Inflammatory macrophage (primary cell): ENCODE data around the gene RBBP5.

ENCODE experiments used
- DNase-seq, 2 donors: peaks; one replicate each; pipeline ENCODE4 v3.0.0-alpha.2; 2020 to 2022

The RBBP5 gene

DNA sequence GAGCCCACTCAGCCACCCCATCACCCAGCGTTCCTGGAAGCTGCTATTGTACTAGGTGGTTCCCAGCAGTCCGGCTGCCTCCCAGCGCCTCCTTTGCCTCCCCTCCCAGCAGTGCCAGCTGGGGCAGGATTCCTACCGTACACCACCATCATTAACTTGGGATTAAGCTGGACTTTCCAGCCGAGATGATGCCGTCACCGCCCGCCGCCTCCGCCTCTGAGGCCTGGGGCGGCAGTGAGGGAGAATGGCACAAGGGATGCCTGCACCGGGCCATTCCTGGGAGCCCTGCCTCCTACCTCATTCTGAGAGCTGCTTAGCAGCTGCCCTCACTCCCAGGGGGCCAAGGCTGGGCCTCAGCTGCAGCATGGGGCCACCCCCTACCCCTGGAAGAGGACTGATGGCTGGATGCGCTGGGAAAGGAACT, 65.6 kb downstream of the RBBP5 start:
- DNase-seq: no peak

DNA sequence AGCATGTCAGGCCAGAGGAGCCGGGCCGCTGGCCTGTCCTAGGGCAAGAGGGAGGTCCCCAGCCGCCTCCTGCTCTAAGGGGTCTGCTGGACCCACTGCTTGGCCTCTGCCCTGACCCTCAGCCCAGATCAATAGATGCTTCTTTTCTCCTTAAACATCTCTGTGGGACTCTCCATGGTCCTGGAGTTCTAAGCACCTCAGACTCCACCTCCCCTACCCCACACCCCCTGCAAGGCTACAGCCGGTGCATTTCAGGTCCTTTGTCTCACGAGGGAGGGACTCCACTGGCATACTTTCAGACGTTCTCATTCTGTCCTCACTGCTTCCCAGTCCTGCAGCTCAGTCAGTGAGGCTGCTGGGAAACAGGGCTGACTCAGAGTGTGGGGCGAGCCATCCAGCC, 67.8 kb downstream of the RBBP5 start:
- DNase-seq: no peak

DNA sequence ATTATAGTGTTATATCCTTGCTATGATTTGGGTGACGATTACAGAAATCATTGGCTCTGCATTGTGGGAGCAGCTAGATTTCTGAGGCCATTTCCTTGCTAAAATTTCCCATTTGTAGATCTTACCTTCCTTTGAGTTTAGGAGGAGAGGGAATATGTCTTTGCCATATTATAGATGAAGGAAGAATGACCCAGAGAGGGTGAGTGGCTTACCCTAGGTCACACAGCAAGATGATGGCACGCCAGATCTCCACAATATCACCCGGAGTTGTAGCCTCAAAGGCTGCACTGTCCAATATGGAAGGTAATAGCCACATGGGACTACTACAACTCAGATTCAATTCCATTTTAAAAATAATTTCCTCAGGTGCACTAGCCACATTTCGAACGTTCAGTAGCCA, 68.5 kb downstream of the RBBP5 start:
- no peak for DNase-seq

DNA sequence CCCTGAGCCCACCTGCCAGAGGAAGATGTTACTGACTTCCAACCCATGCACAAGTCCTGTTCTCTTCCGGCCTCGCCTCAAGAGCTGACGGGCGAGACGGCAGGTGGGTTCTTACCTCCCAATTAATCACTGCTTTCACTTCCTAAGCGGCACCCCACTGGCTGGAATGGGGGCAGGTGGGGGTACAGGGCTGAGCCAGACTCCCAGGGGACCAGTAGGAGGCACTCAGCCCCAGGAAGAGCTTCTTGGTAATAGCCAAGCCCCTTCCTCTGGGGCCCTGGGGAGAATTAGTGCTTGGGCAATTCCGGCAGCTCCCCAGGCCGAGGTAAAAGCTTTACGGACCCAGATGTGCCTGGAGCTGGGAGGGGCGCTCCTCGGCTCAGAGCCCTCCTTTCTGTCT, 69.1 kb downstream of the RBBP5 start:
- DNase-seq: no peak

DNA sequence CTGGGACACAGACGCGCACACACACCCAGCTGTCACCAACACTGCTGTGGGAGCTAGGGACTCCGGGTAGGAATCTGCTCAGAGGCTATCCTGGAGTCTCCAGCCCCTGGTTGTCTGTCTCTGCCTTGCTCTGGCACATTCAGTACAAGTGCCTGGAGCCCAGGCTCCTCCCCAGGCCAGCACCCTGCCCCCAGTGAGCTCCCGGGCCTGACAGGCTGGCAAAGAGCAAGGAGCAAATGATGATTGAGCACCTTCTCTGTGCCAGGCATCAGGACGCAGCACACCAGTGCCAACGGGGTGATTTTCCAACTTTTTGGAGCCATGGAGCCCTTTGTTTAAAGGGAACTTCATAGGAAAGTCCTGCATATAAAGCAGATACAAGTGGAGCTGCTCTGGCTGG, 72.3 kb downstream of the RBBP5 start:
- no peak for DNase-seq

DNA sequence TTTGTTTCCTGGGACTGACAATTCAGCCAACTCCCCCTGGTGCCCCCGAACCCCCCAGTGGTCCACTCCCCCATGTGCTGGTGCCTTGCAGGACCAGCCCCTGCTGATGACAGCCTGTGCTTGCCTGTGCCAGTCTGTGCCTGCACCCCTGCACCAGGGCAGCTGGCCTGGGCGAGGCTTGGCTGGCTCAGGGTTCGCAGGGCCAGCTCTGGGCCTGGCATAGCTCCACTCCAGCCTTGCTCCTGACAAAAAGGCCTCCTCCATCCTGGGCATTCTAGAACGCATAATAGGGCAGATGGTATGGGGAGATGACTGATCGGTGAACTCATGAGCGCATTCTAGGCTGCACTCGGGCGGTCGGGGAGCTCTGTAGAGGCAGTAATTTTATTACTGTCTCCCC, 73.4 kb downstream of the RBBP5 start:
- no peak for DNase-seq

DNA sequence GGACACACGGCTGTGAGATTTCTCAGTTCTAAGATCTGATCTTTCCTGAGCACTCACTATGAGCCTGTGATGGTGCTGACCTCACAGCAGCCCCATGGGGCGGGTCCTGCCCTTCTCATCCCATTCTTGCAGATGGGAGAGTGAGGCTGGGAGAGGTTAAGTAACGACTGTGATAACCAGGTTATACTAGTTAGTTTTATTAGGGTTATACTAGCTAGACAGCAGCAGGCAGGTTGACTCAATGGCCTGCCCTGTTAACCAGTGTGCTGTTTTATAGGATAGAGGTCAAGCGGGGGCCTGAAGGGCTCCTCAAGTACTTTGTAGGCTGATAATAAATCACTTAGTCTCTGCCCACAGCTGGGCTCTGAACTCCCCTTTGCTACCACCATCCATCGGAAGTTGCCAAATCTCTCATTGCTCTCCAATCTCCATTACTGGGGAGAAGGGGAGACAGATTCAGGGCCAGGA, 74.0 kb downstream of the RBBP5 start:
- DNase-seq: no peak

DNA sequence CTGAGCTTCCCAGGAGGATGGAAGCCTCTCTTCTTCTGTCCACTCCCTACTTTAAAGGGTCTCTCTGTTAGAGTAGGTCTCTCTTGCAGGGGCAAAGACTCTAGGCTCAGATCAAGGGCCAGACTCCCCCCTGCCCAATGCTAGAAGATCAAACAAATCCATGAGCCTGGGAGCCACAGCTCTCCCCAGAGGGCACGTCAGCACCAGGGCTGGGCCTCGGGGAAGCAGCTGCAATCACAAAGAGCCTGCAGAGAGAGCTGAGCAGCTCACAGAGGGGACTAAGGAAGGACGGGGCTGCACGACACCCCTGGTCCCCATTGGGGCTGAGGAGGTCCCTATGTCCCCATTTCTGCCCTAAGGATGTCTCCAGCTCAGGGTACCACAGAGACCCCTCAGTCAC, 74.9 kb downstream of the RBBP5 start:
- no peak for DNase-seq

DNA sequence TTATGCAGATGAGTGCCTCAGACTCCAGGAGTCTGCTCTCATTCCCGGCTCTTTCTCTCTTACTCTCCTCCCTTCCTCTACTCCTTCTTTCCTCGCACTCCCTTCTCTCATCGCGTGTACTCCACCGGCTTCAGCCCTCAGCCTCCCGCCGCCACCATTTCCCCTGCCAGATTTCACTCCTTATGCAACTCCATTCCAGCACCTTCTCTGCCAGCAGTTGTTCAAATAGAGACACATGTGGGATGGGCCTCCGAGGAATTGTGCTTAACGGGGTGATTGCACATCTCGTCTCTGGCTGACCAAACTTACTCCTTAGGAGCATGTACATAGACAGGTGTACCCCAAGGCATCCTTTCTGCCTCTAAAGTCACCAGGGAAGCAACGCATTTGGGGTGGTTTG, 76.6 kb downstream of the RBBP5 start:
- DNase-seq: no peak

DNA sequence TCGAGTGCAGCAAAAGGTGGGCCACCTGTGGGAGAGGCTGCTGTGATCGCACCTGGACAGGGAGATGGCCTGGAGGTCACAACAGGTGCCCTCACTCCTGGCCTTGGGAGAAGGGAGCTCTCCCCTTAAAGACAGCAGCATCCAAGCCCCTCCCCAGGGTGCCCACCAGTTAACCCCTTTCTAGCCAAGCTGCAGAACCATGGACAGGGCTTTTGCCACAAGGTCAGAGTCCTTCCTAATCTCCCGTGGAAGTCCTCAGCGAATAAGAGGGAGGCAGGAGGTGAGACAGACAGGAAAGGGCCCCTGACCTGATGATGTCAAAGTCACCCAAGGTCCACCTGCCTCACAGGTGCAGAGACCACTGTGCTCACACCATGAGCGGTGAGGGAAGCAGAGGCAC, 77.0 kb downstream of the RBBP5 start:
- DNase-seq: no peak

DNA sequence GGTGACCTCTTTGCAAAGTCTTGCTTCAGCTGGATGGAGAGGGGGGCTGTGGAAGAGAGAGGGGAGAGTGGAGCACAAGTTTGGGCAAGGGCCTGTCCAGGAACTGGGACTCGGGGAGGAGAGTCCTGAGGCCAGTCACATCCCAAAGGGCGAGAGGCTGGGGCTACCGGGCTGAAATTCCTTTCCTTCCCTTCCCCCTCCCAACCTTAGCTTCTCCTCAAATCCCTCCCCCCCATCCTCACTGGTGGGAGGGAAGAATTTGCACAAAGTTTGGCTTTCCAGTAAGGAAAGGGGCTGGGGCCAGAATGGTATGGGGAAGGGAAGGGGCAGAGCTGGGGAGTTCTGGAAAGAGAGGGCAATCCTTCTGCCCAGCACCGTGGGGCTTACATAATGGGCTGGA, 77.9 kb downstream of the RBBP5 start:
- DNase-seq: no peak

DNA sequence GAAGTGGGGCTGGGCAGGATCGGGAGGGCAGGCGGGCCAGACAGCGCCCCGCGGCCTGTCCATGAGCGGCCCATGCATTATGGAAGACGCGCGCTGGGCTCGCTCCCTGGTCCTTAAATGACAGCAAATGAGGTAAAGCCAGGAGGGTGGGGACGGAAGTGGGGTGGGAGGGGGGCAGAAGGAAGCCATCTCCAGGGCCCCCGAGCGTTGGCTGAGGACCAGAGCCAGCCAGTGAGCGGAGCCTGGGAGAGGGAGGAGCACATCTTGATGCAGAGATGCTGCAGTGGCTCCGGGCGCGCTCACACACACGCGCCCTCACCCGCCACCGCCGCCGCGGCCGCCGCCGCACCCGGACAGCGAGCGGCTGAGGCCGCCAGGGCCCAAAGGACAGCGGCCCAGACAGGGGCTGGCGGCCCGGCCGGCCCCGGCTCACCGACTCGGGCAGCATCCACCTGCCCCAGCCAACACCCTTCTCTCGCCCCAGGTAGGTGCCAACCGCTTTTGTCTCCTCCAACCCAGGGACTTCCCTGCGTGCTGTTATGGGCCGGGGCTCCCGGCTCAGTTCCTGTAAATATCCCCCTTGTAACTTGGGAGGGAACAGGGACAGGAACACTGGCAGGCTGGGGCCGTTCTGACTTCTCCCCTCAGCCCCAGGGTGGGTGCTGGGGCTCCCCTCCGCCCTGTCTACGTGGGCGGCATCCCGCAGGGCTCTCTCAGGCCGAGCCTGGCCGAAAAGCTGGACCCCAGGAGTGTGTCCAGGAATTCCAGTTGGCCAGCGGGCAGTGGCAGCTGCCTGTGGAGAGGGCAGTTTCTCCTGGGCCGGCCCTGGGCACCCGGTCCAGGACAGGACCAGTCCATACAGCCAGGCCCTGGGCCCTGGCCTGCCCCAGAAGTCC, 78.6 kb downstream of the RBBP5 start, which contains the start of gene CNTN2:
TSS of gene CNTN2 (plus strand) at position 302 of the 896 bp plus-strand sequence. CDS start 9,974 bp downstream, outside the sequence.
- no peak for DNase-seq

DNA sequence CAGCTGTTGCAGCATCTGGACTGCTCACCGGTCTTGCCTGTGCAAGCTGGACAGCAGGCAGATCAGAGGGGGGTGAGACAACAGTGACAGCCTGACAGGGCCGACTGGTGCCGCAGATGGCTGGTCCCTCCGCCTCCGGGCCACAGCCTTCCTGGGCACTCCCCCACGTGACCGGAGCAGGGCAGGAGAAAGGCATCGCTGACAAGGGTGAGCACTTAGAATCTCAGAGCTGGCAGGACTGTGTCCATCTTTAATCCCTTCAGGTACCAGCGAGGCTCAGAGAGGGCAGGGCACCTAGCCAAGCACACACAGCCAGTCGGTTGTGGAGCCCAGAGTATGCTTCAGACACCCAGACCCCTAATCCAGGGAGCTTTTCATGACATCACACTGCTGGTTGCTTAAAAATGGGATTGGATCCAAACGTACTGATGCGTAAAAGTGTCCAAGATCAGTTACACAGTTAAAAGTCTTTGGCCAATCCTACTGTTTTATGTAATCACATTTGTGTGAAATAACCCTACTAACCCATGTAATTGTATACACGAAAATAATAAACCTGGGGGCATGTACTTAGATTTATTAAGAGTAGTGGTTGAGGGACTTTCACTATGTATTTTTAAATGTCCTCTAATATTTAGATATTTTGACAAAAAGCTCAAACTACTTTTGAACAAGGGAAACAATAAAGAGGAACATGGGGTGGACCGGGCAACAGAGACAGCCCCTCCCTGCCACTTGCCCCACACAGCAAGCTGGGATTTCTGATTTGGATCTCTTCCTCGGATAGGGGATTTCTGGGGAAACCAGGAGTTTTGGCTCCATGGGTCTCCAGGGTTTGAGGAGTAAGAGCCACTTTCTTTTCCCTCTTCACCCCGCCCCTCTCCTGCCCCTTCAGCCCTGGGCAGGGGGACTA, 79.5 kb downstream of the RBBP5 start:
- no peak for DNase-seq

DNA sequence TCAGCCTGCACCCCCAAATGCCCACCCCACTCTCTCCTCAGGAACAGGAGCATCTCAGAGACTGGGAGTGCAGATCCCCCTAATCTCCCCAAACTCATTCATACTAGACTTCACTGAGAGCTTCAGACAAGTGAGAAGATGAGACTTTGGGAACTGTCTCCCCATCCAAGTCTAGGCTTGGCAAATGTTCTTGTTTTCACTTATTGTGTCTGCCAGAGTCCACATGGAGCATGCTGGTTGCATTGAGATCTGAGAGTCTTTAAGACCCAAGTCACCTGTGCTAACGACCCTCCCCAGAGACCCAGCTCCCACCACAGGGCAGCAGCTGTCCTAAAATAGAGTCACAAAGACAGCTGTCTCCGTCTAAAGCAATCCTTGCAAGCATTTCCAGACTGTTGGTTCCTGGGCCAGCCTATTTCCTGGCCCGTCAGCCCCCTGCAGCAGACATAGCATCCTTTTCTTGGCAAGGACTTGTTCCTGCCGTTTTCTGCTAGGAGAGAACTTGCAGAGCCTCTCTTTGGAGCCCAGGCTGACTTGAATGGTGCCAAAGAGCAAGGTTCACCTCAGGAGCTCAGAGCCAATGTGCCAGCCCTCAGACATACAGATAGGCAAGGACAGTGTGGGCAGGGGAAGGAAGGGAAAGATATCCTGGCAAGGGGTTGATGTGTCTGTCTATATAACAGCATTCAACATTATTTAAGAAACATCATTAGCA, 80.6 kb downstream of the RBBP5 start:
- DNase-seq: no peak

DNA sequence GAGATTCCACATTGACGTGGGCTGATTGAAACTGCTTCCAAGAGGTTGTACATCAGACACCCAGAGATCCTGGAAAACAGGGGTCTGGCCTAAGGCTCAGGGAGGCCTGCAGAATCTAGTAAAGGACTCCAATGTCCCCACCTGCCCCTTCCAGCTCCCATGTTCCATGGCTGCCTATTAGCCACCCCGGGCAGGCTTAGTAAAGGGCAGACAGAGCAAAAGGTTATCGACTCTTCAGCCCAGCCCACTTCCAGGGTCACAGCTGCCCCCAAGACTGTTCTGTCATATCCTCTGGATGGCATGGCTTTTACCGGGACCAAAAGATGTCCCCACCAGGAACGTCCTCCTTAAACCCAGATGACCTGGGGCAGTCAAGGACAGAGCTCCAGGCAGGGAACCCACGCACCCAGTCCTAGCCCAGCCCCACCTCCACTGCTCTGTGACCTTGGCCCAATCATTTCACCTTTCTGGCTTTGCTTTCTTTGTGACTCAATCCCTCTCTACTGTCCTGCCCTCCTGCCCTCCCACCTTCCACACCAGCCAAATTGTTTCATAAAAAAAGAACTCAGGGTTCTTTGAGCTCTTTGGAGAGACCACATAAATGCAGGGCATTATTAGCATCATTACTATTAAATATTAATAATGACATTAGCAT, 83.5 kb downstream of the RBBP5 start:
- no peak for DNase-seq

DNA sequence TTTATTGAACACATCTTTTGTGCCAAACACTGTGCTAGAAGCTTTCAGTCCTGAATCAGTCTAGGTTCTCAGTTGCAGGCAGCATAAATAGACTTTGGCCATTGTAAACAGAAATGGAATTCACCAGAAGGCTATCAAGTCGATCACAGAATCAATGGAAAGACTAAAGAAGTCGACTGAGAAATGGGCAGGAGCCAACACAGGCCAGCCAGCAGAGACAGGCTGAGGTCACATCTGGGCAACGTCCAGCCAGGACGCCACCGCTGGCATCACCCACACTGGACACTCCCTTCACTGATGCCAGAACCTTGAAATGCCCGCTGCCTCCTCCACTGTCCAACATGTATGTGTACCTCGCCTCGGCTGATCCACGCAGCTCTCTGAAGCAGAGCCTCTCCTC, 84.2 kb downstream of the RBBP5 start:
- DNase-seq: no peak
